Posterior cingulate gyrus (tissue), 11 donors: Measurements from ENCODE around the gene STAT6.
"Not testable (repeated sequence)": the region's sequence is repeated elsewhere in the genome, so short reads cannot be mapped to it uniquely, and the experiment has no call there.

ENCODE experiments used
- DNase-seq, 10 donors: peaks; one replicate each; pipeline versions ENCODE4 v3.0.0 to v3.0.0-alpha.2; 2020 to 2021; ENCODE audit warnings: mixed read lengths in 3 of 10
- intact Hi-C: fragments of 100-400 bp; cut with DNase I; formaldehyde crosslinking; loops from one replicate; pipeline ENCODE4 v1.15.1; 2023

STAT6 gene

DNA sequence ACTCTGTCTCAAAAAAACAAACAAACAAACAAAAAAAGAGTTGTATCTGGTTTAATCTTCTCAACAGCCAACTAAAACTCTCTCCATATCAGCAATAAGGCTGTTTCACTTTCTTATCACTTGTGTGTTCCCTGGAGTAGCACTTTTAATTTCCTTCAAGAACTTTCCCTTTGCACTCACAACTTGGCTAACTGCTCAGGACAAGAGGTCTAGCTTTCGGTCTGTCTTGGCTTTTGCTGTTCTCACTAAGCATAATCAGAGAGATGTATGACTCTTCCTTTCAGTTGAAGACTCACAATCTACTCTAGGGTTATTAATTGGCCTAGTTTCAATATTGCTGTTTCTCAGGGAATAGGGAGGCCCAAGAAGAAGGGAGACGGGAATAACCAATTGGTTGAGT is 44.9 kb downstream of the STAT6 start:
- intact Hi-C loops, result no loop called here
- DNase-seq, result no peak

DNA sequence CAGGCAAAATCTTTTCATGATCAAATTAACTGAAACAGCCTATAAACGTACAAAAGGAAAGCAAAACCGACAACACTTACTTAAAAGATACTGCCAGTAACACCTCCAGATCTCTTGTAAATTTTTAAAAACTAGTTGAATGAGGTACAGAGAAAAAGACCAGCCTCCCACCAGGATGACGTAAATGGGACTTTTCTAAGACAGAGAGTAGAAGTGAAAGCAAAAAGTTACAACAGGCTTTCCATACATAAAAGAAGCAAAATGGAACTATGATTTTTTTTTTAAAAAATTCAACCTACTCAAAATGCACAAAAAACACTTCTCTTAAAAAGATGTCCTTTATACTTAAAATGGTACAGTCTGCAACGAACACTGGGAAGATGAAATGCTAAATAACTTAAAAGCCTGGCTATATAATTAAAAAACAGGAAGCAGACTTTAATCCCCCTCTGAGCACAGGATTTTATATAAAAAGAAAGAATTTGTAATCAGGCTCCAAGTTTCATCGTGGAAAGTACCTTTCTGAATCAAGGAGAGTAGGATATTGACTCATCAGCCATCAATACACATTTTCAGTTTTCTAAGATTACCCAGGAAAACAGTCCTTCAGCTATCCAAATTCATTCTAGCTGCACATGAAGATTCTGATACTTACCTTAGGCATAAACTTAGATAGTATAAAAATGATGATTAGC is 47.0 kb downstream of the STAT6 start:
- no peak for DNase-seq
- intact Hi-C loops, result loop anchor here (5.0 kb wide), 1 partner anchor 302 kb away; the partner anchor contains the start of gene HSD17B6

DNA sequence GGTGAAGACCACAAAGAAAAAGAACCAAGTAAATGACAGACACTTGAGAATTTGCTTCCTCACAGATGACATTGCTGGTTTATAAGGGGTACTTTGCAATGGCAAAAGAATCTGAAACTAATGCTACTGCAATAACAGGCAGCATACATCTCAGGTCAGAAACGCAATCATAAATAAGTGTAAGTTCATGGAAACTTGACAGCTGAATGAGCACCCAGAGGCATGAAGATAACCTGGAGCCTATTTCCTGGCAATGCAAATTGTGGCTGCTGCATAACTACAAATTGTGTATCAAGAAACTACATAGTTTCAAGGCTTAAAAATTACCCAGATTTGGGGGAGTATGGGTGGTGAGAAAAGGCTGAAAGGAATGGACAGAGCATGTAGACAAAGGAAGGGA is 52.7 kb downstream of the STAT6 start:
- DNase-seq, result no peak
- intact Hi-C loops, result no loop called here

DNA sequence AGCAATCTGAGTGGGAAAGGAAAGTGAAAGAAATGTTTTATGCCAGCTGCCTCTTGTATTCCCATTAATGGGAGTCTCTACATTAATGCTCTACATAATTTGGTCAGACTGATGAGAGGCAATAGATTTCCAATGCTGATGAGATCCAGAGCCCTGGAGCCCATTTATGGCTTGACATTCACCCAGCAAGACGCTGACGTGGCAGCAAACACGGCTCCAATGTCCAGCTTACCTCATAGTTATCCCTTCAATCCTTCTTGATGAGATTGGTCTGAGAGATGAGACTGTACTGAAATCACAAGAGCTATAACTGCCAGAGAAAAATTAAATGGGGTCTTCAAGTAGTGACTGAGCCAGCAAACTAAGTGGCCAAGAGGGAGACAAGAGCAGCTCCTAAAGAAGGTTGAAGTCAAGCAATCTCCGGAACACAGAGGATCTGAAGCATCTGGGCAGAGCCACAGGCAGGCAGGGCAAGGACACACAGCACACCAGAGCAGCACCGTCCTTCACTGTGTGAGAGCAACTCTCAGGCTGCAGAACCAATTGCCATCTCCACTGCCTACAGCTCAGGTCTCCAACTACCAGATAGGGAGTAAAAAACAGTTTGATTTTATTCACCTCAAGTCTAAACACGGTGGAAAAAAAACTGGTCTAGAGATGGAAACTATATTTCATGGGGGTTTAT is 54.0 kb downstream of the STAT6 start:
- intact Hi-C loops, result no loop called here
- no peak for DNase-seq

DNA sequence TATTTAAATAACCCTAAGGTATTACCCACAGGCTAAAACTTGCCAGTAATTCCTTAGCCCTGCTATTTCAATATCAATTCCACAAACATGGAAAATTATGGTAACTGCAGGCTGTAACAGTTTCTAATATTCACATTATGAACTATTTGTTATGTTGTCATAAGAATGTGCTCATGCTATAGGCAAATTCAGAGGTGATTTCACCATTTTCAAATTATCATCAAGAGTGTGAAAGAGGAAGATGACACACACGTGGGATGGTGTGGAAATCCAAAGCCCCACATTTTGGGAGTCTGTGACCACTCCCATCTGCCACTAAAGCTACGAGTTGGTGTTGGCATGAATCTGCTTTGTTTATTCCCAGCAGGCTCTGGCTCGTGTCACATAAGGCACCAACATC is 55.3 kb downstream of the STAT6 start:
- intact Hi-C loops, result no loop called here
- DNase-seq, result no peak

DNA sequence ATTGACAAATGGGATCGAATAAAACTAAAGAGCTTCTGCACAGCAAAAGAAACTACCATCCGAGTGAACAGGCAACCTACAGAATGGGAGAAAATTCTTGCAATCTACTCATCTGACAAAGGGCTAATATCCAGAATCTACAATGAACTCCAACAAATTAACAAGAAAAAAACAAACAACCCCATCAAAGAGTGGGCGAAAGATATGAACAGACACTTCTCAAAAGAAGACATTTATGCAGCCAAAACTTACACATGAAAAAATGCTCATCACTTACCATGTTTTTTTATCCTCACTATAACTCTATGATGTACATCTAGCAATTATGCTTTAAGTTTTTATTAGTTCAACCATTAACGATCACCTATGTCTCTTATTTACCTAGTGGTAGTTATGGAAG is 57.3 kb downstream of the STAT6 start:
- intact Hi-C loops, DNase-seq: not testable (repeated sequence)

DNA sequence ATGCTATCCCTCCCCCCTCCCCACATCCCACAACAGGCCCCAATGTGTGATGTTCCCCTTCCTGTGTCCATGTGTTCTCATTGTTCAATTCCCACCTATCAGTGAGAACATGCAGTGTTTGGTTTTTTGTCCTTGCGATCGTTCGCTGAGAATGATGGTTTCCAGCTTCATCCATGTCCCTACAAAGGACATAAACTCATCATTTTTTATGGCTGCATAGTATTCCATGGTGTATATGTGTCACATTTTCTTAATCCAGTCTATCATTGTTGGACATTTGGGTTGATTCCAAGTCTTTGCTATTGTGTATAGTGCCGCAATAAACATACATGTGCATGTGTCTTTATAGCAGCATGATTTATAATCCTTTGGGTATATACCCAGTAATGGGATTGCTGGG is 58.0 kb downstream of the STAT6 start:
- intact Hi-C loops, DNase-seq: not testable (repeated sequence)

DNA sequence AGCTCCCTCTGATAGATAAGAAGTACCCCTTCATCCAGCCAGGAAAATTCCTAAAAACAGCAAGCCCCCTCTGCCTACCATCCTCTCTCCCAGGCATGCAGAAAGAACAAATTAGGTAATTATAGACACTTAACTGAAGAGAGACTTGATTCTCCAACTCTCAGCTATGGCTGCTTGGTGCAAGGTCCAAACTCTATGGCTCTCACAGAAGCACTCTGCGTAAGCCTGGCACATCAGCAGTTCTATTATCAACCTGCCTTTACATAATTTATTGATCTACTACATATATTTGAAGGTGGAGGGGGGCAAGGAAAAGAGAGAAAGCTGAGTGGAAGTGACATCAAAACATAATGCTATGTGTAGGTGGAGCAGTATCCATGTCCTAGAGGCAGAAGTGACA is 60.2 kb downstream of the STAT6 start:
- intact Hi-C loops, result no loop called here
- DNase-seq, result no peak

DNA sequence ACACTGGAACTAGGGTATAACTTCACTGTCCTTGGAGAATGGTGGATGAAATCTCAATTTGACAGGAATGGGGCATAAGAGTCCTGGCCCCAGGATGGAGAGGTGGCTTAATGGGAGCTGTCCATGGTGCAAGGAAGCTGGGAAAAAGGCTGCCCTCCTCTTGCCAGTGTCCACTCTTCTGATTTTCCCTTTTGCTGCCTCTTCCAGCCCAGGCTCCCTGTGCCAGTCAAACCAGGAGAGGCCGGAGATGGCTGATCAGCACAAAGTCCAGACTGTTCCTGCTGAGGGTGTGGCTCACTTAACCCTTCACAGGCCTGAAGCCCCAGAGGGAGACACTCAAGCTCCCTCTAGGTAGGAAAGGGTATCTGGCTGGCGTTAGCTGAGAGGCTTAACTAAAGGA is 61.3 kb downstream of the STAT6 start, which contains the start of gene MYO1A:
MYO1A (minus strand) TSS at position 240 of the 400 bp plus-strand sequence. CDS start 1,806 bp downstream, outside the sequence.
- no peak for DNase-seq
- intact Hi-C loops, result no loop called here

DNA sequence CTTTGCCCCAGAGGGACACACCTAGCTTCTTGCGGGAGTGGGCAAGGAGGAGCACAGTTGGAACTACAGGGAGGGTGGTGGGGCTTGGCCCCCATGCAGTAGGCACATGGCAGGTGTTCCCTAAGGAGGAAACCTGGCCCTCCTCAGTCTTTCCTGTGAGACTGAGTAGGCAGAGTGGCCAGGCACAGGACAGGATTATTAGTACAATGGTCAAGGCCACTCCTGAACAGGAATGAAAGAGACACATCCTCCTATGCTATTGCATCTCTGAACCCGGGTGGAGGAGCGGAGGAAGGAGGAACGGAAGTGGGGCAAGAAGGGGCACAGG is 62.1 kb downstream of the STAT6 start:
- no peak for DNase-seq

DNA sequence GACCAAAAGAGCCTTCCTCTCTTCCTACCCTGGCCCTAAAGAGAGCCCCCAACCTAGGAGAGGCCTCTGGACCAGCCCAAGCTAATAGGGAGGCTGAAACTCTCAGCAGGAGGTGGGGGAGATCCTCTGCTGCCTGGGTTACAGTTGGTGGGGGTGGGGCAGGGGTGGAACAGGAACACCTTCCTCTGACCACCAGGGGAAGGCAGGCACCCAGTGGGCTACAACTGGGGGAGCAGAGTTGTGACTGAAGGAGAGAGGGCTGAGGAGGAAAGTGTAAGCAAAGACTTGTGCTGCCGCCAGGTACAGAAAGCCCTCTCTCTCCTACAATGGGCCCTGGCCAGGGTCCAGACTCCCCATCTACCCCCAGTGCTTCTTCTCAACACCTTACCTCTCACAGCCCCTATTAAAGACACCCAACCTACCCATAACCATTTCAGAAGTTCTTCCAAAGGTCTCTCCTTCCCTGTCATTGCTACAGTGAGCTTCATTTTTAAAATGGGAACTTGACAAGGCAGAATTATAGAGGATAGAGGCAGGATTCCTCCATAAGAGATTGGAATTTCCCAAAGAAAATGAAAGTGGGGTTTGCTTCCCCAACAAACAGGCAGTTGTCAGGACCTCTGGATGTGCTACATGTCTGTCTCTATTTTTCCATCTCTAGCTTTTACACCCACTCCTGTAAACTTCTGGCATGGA is 62.6 kb downstream of the STAT6 start:
- intact Hi-C loops, result no loop called here
- DNase-seq, result no peak

More for the DNA sequence above, 62.1 kb downstream of the STAT6 start:
- intact Hi-C loops, result no loop called here

DNA sequence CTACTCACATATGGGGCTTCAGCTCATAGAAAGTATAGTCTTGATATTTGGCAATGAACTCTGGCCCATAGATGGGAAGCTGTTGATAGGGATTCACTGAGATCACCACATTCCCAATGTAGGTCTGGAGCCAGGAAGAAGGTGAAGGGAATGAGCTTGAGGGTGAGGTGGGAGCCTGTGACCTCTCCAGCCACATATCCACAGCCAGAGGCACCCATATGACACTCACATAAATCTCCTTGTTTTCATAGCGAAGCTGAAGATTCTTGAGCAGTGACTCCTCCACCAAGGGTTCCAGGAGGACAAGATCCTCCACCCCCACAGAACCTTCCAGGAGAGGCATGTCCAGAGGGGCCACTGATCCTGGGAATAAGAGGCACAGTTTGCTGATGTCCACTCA is 63.2 kb downstream of the STAT6 start:
- intact Hi-C loops, result no loop called here
- DNase-seq, result no peak

DNA sequence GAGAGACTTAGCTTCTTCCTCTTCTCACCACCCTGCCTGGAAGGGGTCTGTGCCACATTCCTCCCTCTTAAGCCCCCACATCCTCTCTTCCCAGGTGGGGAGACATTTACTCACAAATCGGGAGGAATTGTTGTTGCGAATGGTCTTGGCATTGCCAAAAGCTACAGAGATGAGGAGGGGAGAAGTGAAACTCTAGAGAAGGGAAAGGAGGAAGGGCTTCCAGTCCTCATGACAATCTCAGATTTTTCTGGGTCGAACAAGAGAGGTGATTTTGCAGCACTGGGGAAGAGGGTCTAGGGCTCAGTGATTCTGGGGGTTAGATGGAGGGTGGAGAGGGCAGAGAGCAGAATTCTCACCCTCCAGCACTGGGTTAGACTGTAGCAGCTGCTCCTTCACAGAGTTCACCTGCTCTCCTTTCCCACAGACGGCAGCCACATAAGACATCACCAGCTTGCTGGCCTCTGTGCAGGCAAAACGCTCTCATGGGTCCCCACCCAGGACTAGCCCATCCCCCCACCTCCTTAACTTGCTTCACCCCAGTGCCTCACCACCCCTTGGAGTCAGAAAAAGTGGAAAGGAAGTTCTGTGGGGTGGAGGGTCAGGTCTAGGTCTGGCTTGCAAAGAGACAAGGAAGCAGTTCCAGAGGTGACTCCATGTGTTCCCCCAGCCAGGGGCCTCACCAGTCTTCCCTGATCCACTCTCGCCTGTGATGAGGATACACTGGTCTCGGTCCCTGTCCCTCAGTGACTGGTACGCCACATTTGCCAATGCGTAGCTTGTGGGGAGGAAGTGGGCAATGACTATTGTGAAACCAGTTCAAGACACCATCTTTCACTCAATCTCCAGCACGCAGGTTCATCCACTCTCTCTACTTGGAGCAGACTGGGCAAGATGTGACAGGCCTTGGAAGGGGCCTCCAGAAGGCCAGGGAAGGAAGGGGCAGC is 63.9 kb downstream of the STAT6 start:
- intact Hi-C loops, result no loop called here
- DNase-seq, result no peak

DNA sequence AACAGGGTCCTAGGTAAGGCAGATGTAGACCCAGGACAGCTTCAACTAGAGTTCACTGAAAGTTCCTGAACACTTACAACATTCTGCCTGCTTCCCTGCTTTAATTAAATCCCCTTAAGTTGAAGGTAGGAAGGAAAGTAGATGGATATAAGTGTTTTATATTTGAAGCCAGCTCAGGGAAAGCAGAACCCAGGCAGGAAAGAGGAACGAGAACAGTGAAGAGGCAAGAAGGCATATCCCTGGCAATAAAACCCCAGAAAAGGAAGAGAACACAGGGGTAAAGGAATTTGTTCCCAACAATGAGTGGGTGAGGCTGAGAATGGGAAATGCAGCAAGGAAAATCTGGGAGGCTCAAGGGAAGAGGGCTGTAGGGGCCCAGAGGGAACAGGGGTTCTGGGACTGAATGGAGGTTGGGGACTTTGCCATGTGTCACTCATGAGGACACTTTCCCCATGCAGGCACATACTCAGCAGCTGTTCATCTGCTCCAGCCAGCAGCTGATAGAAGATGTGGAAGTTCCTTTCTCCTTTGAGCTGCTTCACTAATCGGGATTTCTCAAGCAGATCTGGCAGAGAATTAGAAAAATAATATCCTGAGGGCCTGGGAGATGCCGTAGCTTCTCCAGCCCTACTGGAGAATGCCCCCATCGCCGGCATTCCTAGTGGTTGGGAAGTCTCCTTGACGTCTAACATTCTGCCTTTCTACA is 64.9 kb downstream of the STAT6 start:
- no peak for DNase-seq
- intact Hi-C loops, result no loop called here
